ENCODE measurements around the gene ANKRD17.

ANKRD17 gene

GRCh38 chr4:73086095-73086868 lies 172.3 kb downstream of the ANKRD17 start:
- TF ChIP-seq EZH2 (IDR thresholded peaks at IDR 0.05; ENCODE audit: borderline replicate concordance, low read depth, low read length, severe bottlenecking), result no peak
- no peak for TF ChIP-seq CTCF (IDR thresholded peaks at IDR 0.05; ENCODE audit: borderline replicate concordance, extremely low read depth, low read length, poor library complexity, severe bottlenecking)
- peaks cover 73% of the 10 kb centered on the region for H3K36me3 ChIP-seq (ENCODE audit: insufficient read depth, low read length)
- H3K4me1 ChIP-seq (ENCODE audit: insufficient read depth, low read length), result peaks cover 3% of the 10 kb centered on the region; the same call in 1 of the 2 replicates
- 0 out of 3 replicates have a peak, but pooled peaks have one; percentile 22 for ATAC-seq (ENCODE audit: insufficient read depth, low read depth)
- no peaks in the 10 kb centered on the region for H3K27me3 ChIP-seq (ENCODE audit: insufficient read depth, low read length, poor library complexity)
- no peak overlapping the region for H3K4me3 ChIP-seq (ENCODE audit: low read depth in 1 of 2, low read length in 2 of 2)
- no peak for DNase-seq
- no peak overlapping the region for H3K9ac ChIP-seq (ENCODE audit: low read depth, low read length)
- no peak overlapping the region for H3K4me2 ChIP-seq (ENCODE audit: insufficient read depth, low read length)
- H3K27ac ChIP-seq (ENCODE audit: low read length), result no peak overlapping the region
- peaks cover 16% of the 10 kb centered on the region for H3K79me2 ChIP-seq (ENCODE audit: insufficient read depth, low read length)
- H4K20me1 ChIP-seq (ENCODE audit: insufficient read depth, low read length), result no peaks in the 10 kb centered on the region
- H2AFZ ChIP-seq (ENCODE audit: low read depth, low read length), result no peak overlapping the region
- no peaks in the 10 kb centered on the region for H3K9me3 ChIP-seq (ENCODE audit: insufficient read depth, low read length, severe bottlenecking)

GRCh38 chr4:73080789-73081188 lies 177.8 kb downstream of the ANKRD17 start:
- Histone ChIP-seq H2AFZ (ENCODE audit: low read depth, low read length) (no peak overlapping the region), H3K27me3 (ENCODE audit: insufficient read depth, low read length, poor library complexity) (no peaks in the 10 kb centered on the region), H3K9me3 (ENCODE audit: insufficient read depth, low read length, severe bottlenecking) (no peaks in the 10 kb centered on the region), H3K4me3 (ENCODE audit: low read depth in 1 of 2, low read length in 2 of 2) (no peak overlapping the region), H3K27ac (ENCODE audit: low read length) (no peak overlapping the region), H3K4me2 (ENCODE audit: insufficient read depth, low read length) (no peak overlapping the region), H3K79me2 (ENCODE audit: insufficient read depth, low read length) (peaks cover 12% of the 10 kb centered on the region; the same call in 1 of the 2 replicates), H3K9ac (ENCODE audit: low read depth, low read length) (no peak overlapping the region), H3K36me3 (ENCODE audit: insufficient read depth, low read length) (peaks cover 82% of the 10 kb centered on the region), H4K20me1 (ENCODE audit: insufficient read depth, low read length) (no peaks in the 10 kb centered on the region), H3K4me1 (ENCODE audit: insufficient read depth, low read length) (no peaks in the 10 kb centered on the region)
- DNase-seq (no peak), ATAC-seq (ENCODE audit: insufficient read depth, low read depth) (no peak)
- TF ChIP-seq EZH2 (IDR thresholded peaks at IDR 0.05; ENCODE audit: borderline replicate concordance, low read depth, low read length, severe bottlenecking), result no peak
- TF ChIP-seq CTCF (IDR thresholded peaks at IDR 0.05; ENCODE audit: borderline replicate concordance, extremely low read depth, low read length, poor library complexity, severe bottlenecking), result no peak

- no peak overlapping the region for H3K27ac ChIP-seq (ENCODE audit: low read length)
- TF ChIP-seq CTCF (IDR thresholded peaks at IDR 0.05; ENCODE audit: borderline replicate concordance, extremely low read depth, low read length, poor library complexity, severe bottlenecking), result no peak
- TF ChIP-seq EZH2 (IDR thresholded peaks at IDR 0.05; ENCODE audit: borderline replicate concordance, low read depth, low read length, severe bottlenecking), result no peak
- H2AFZ ChIP-seq (ENCODE audit: low read depth, low read length), result no peak overlapping the region
- DNase-seq (no peak), ATAC-seq (ENCODE audit: insufficient read depth, low read depth) (no peak)
- no peak overlapping the region for H3K4me2 ChIP-seq (ENCODE audit: insufficient read depth, low read length)
- no peaks in the 10 kb centered on the region for H3K9me3 ChIP-seq (ENCODE audit: insufficient read depth, low read length, severe bottlenecking)
- no peak overlapping the region for H3K9ac ChIP-seq (ENCODE audit: low read depth, low read length)
- H3K27me3 ChIP-seq (ENCODE audit: insufficient read depth, low read length, poor library complexity), result no peaks in the 10 kb centered on the region
- H3K4me1 ChIP-seq (ENCODE audit: insufficient read depth, low read length), result peaks cover 2% of the 10 kb centered on the region; the same call in 1 of the 2 replicates
- peaks cover 8% of the 10 kb centered on the region; the same call in 1 of the 2 replicates for H3K79me2 ChIP-seq (ENCODE audit: insufficient read depth, low read length)
- no peaks in the 10 kb centered on the region for H4K20me1 ChIP-seq (ENCODE audit: insufficient read depth, low read length)
- H3K4me3 ChIP-seq (ENCODE audit: low read depth in 1 of 2, low read length in 2 of 2), result no peak overlapping the region
- peaks cover 58% of the 10 kb centered on the region for H3K36me3 ChIP-seq (ENCODE audit: insufficient read depth, low read length)
Measured at GRCh38 chr4:73075832-73076231, 182.8 kb downstream of the ANKRD17 start.
